LNCAP (cell line): ENCODE results near the gene GPR78.

Source experiments
- CTCF ChIP-seq: fragments of 450-650 bp; IDR thresholded peaks from 2 replicates; pipeline ENCODE4 v1.5.1; 2017; ENCODE audit warnings: mild to moderate bottlenecking

GPR78 gene

GRCh38 chr4:8601556-8601955 is 21.4 kb downstream of the GPR78 start:
- TF ChIP-seq CTCF, result no peak

GRCh38 chr4:8602686-8603430 is 22.7 kb downstream of the GPR78 start:
- TF ChIP-seq CTCF, result no peak

GRCh38 chr4:8603931-8604330 is 23.7 kb downstream of the GPR78 start:
- TF ChIP-seq CTCF, result no peak

DNA sequence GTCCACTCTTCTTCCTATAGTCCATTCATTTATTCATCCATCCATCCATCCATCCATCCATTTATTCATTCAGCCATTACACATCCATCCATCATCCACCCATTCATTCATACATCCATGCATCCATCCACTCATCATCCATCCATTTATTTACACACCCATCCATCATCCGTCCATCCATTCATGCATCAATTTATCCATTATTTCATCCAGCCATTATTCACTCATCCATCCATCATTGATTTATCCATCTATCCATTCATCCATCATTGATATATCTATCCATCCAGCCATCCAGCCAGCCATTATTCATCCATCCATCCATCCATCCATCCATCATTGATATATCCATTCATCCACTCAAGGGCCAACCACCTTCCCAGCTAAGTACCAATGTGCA is 25.1 kb downstream of the GPR78 start:
- no peak for TF ChIP-seq CTCF

GRCh38 chr4:8606476-8606875 is 26.3 kb downstream of the GPR78 start:
- TF ChIP-seq CTCF, result no peak

DNA sequence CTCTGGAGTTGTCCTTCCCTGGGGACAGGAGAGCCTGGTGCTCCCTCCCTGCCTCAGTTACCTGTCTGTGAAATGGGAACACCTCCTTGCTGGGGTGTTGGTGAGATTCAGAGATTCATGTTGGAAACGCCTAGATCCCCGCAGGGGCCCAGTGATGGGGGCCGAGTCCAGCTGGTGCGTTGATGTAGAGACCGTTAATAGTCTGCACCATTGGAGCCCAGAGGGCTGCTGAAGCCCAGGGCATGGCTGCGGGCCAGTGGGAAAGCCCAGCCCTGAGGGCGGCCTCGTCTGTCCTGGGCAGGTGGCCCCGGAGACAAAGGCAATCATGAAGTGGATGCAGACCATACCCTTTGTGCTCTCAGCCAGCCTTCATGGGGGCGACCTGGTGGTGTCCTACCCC is 26.8 kb downstream of the GPR78 start:
- no peak for TF ChIP-seq CTCF

GRCh38 chr4:8607603-8608481 is 27.6 kb downstream of the GPR78 start:
- TF ChIP-seq CTCF, result peak; percentile 99
